ENCODE measurements around the gene IGDCC3. TPM values are rescaled to one million over a fixed set of nuclear protein-coding genes. Genes with fewer than 3 reads are reported as not detected.

Gene IGDCC3
- total and polyA plus RNA-seq, 2 donors from 2014 or later: 0.22 to 0.49 TPM

DNA sequence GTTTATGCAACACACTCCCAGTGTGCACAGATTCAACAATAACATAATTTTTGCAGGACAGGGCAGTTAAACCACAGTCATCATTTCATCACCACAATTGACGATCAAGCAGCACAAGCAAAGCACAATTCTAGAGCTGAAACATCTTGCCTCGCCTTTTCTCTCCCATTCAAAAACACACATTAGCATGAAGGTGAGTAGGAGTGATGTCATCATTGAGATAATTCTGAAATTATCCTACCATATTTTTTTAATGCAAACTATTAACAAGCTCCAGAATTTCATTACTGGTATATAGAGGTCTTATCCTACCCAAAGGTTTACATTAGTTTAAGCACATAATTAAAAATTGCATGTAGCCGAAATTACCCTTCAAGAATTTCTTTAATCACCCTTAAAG lies 3.5 kb downstream of the IGDCC3 start:
- Histone ChIP-seq H3K4me1 (ENCODE audit: control insufficient read depth in 2 of 3, insufficient read depth in 2 of 3, low read depth in 1 of 3, low read length in 3 of 3) (peaks cover 0 to 7% (median 3%) of the 10 kb centered on the region in 3 donors), H3K9ac (ENCODE audit: low read length in 3 of 3) (no peak overlapping the region), H3K4me3 (ENCODE audit: low read length in 3 of 3) (no peak overlapping the region), H3K36me3 (ENCODE audit: control insufficient read depth in 2 of 3, insufficient read depth in 3 of 3, low read length in 3 of 3) (no peaks in the 10 kb centered on the region), H3K27ac (ENCODE audit: low read depth in 2 of 2, low read length in 2 of 2) (no peak overlapping the region), H3K27me3 (ENCODE audit: control insufficient read depth, insufficient read depth, low read length) (peaks cover 2% of the 10 kb centered on the region), H3K9me3 (ENCODE audit: control insufficient read depth in 2 of 3, insufficient read depth in 1 of 3, low read length in 3 of 3) (no peaks in the 10 kb centered on the region)
- no peak for DNase-seq
- no peak for TF ChIP-seq CTCF (IDR thresholded peaks at IDR 0.05; ENCODE audit: borderline replicate concordance, extremely low read depth, insufficient read depth)
- no peak for FAIRE-seq
- intact Hi-C loops (cut with DNase I): no loop called here

DNA sequence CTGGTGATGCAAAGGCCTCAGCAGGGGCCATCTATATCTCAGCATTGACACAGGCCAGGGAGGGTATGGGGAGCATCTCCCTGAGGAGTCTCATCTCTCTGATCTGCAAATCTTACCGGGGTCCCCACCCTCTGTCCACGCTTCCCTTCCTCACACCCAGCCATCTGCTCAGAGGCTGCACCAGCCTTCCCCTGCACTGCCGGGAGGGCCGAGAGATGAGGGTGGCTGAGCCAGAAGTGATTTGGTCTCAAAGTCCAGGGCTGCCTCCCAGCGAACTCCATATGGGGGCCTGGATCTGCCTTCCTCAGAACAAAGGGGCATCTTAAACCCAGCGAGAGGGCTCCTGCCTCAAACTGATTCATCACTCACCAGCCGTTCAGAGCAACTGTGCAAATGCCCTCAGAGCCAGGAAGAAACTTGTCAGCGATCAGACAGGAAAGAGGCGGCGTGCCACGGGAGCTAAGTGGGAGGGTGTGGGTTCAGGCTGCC lies 4.6 kb downstream of the IGDCC3 start:
- FAIRE-seq (no peak), DNase-seq (peak in 1 of 5 donors; percentile 26)

GRCh38 chr15:65372787-65373067 lies 5.1 kb downstream of the IGDCC3 start:
- Histone ChIP-seq H3K36me3 (ENCODE audit: control insufficient read depth in 2 of 3, insufficient read depth in 3 of 3, low read length in 3 of 3) (no peaks in the 10 kb centered on the region), H3K9me3 (ENCODE audit: control insufficient read depth in 2 of 3, insufficient read depth in 1 of 3, low read length in 3 of 3) (no peaks in the 10 kb centered on the region), H3K4me3 (ENCODE audit: low read length in 3 of 3) (no peak overlapping the region), H3K27ac (ENCODE audit: low read depth in 2 of 2, low read length in 2 of 2) (no peak overlapping the region), H3K9ac (ENCODE audit: low read length in 3 of 3) (no peak overlapping the region), H3K27me3 (ENCODE audit: control insufficient read depth, insufficient read depth, low read length) (peaks cover 2% of the 10 kb centered on the region), H3K4me1 (ENCODE audit: control insufficient read depth in 2 of 3, insufficient read depth in 2 of 3, low read depth in 1 of 3, low read length in 3 of 3) (peaks cover 0 to 7% (median 3%) of the 10 kb centered on the region in 3 donors)
- DNase-seq: no peak
- intact Hi-C loops (cut with DNase I): no loop called here
- TF ChIP-seq CTCF (IDR thresholded peaks at IDR 0.05; ENCODE audit: borderline replicate concordance, extremely low read depth, insufficient read depth): no peak
- FAIRE-seq: no peak

More for the DNA sequence above, 4.6 kb downstream of the IGDCC3 start:
- Histone ChIP-seq H3K4me3 (ENCODE audit: low read length in 3 of 3) (no peak overlapping the region), H3K4me1 (ENCODE audit: control insufficient read depth in 2 of 3, insufficient read depth in 2 of 3, low read depth in 1 of 3, low read length in 3 of 3) (peaks cover 0 to 7% (median 3%) of the 10 kb centered on the region in 3 donors), H3K36me3 (ENCODE audit: control insufficient read depth in 2 of 3, insufficient read depth in 3 of 3, low read length in 3 of 3) (no peaks in the 10 kb centered on the region), H3K27ac (ENCODE audit: low read depth in 2 of 2, low read length in 2 of 2) (no peak overlapping the region), H3K27me3 (ENCODE audit: control insufficient read depth, insufficient read depth, low read length) (peaks cover 2% of the 10 kb centered on the region), H3K9ac (ENCODE audit: low read length in 3 of 3) (no peak overlapping the region), H3K9me3 (ENCODE audit: control insufficient read depth in 2 of 3, insufficient read depth in 1 of 3, low read length in 3 of 3) (no peaks in the 10 kb centered on the region)
- TF ChIP-seq CTCF (IDR thresholded peaks at IDR 0.05; ENCODE audit: borderline replicate concordance, extremely low read depth, insufficient read depth): no peak
- intact Hi-C loops (cut with DNase I): no loop called here
